ENCODE data around the gene FGF14.

The FGF14 gene

GRCh38 chr13:102333320-102334198 lies 68.3 kb downstream of the FGF14 start:
- H3K27ac ChIP-seq (ENCODE audit: low read depth, low read length) = no peak overlapping the region
- no peaks in the 10 kb centered on the region for H3K27me3 ChIP-seq (ENCODE audit: control insufficient read depth in 1 of 2, insufficient read depth in 2 of 2, low read length in 2 of 2)
- no peaks in the 10 kb centered on the region for H3K36me3 ChIP-seq (ENCODE audit: control insufficient read depth in 1 of 2, insufficient read depth in 2 of 2, low read length in 2 of 2)
- no peak overlapping the region for H3K4me3 ChIP-seq (ENCODE audit: low read depth in 1 of 2, low read length in 2 of 2)
- H3K9ac ChIP-seq (ENCODE audit: low read depth in 1 of 2, low read length in 2 of 2) = no peak overlapping the region
- H3K4me1 ChIP-seq (ENCODE audit: control insufficient read depth in 1 of 2, insufficient read depth in 2 of 2, low read length in 2 of 2) = no peaks in the 10 kb centered on the region
- H3K9me3 ChIP-seq (ENCODE audit: control insufficient read depth in 1 of 2, low read length in 2 of 2) = no peaks in the 10 kb centered on the region

- Histone ChIP-seq H3K27me3 (ENCODE audit: control insufficient read depth in 1 of 2, insufficient read depth in 2 of 2, low read length in 2 of 2) (no peaks in the 10 kb centered on the region), H3K9me3 (ENCODE audit: control insufficient read depth in 1 of 2, low read length in 2 of 2) (no peaks in the 10 kb centered on the region), H3K27ac (ENCODE audit: low read depth, low read length) (no peak overlapping the region), H3K36me3 (ENCODE audit: control insufficient read depth in 1 of 2, insufficient read depth in 2 of 2, low read length in 2 of 2) (no peaks in the 10 kb centered on the region), H3K4me1 (ENCODE audit: control insufficient read depth in 1 of 2, insufficient read depth in 2 of 2, low read length in 2 of 2) (peaks cover 0 to 1% of the 10 kb centered on the region in 2 donors), H3K4me3 (ENCODE audit: low read depth in 1 of 2, low read length in 2 of 2) (no peak overlapping the region), H3K9ac (ENCODE audit: low read depth in 1 of 2, low read length in 2 of 2) (no peak overlapping the region)
Measured at GRCh38 chr13:102328909-102329308, 72.9 kb downstream of the FGF14 start.

GRCh38 chr13:102327119-102327617 lies 74.7 kb downstream of the FGF14 start:
- Histone ChIP-seq H3K4me3 (ENCODE audit: low read depth in 1 of 2, low read length in 2 of 2) (no peak overlapping the region), H3K27me3 (ENCODE audit: control insufficient read depth in 1 of 2, insufficient read depth in 2 of 2, low read length in 2 of 2) (no peaks in the 10 kb centered on the region), H3K36me3 (ENCODE audit: control insufficient read depth in 1 of 2, insufficient read depth in 2 of 2, low read length in 2 of 2) (no peaks in the 10 kb centered on the region), H3K9ac (ENCODE audit: low read depth in 1 of 2, low read length in 2 of 2) (no peak overlapping the region), H3K4me1 (ENCODE audit: control insufficient read depth in 1 of 2, insufficient read depth in 2 of 2, low read length in 2 of 2) (peaks cover 0 to 6% of the 10 kb centered on the region in 2 donors), H3K27ac (ENCODE audit: low read depth, low read length) (no peak overlapping the region), H3K9me3 (ENCODE audit: control insufficient read depth in 1 of 2, low read length in 2 of 2) (no peaks in the 10 kb centered on the region)

GRCh38 chr13:102326381-102327118 lies 75.3 kb downstream of the FGF14 start:
- no peaks in the 10 kb centered on the region for H3K9me3 ChIP-seq (ENCODE audit: control insufficient read depth in 1 of 2, low read length in 2 of 2)
- no peaks in the 10 kb centered on the region for H3K36me3 ChIP-seq (ENCODE audit: control insufficient read depth in 1 of 2, insufficient read depth in 2 of 2, low read length in 2 of 2)
- H3K4me1 ChIP-seq (ENCODE audit: control insufficient read depth in 1 of 2, insufficient read depth in 2 of 2, low read length in 2 of 2) = peaks cover 0 to 6% of the 10 kb centered on the region in 2 donors
- no peak overlapping the region for H3K9ac ChIP-seq (ENCODE audit: low read depth in 1 of 2, low read length in 2 of 2)
- H3K27me3 ChIP-seq (ENCODE audit: control insufficient read depth in 1 of 2, insufficient read depth in 2 of 2, low read length in 2 of 2) = no peaks in the 10 kb centered on the region
- no peak overlapping the region for H3K4me3 ChIP-seq (ENCODE audit: low read depth in 1 of 2, low read length in 2 of 2)
- H3K27ac ChIP-seq (ENCODE audit: low read depth, low read length) = no peak overlapping the region

GRCh38 chr13:102325321-102325720 lies 76.5 kb downstream of the FGF14 start:
- Histone ChIP-seq H3K4me3 (ENCODE audit: low read depth in 1 of 2, low read length in 2 of 2) (no peak overlapping the region), H3K4me1 (ENCODE audit: control insufficient read depth in 1 of 2, insufficient read depth in 2 of 2, low read length in 2 of 2) (peaks cover 0 to 6% of the 10 kb centered on the region in 2 donors), H3K27ac (ENCODE audit: low read depth, low read length) (no peak overlapping the region), H3K9me3 (ENCODE audit: control insufficient read depth in 1 of 2, low read length in 2 of 2) (no peaks in the 10 kb centered on the region), H3K27me3 (ENCODE audit: control insufficient read depth in 1 of 2, insufficient read depth in 2 of 2, low read length in 2 of 2) (no peaks in the 10 kb centered on the region), H3K36me3 (ENCODE audit: control insufficient read depth in 1 of 2, insufficient read depth in 2 of 2, low read length in 2 of 2) (no peaks in the 10 kb centered on the region), H3K9ac (ENCODE audit: low read depth in 1 of 2, low read length in 2 of 2) (no peak overlapping the region)

GRCh38 chr13:102323505-102323904 lies 78.3 kb downstream of the FGF14 start:
- no peak overlapping the region for H3K4me3 ChIP-seq (ENCODE audit: low read depth in 1 of 2, low read length in 2 of 2)
- peaks cover 0 to 6% of the 10 kb centered on the region in 2 donors for H3K4me1 ChIP-seq (ENCODE audit: control insufficient read depth in 1 of 2, insufficient read depth in 2 of 2, low read length in 2 of 2)
- no peaks in the 10 kb centered on the region for H3K27me3 ChIP-seq (ENCODE audit: control insufficient read depth in 1 of 2, insufficient read depth in 2 of 2, low read length in 2 of 2)
- no peaks in the 10 kb centered on the region for H3K36me3 ChIP-seq (ENCODE audit: control insufficient read depth in 1 of 2, insufficient read depth in 2 of 2, low read length in 2 of 2)
- H3K9ac ChIP-seq (ENCODE audit: low read depth in 1 of 2, low read length in 2 of 2) = no peak overlapping the region
- H3K9me3 ChIP-seq (ENCODE audit: control insufficient read depth in 1 of 2, low read length in 2 of 2) = no peaks in the 10 kb centered on the region
- no peak overlapping the region for H3K27ac ChIP-seq (ENCODE audit: low read depth, low read length)

GRCh38 chr13:102323012-102323411 lies 78.8 kb downstream of the FGF14 start:
- H3K27me3 ChIP-seq (ENCODE audit: control insufficient read depth in 1 of 2, insufficient read depth in 2 of 2, low read length in 2 of 2) = no peaks in the 10 kb centered on the region
- no peak overlapping the region for H3K9ac ChIP-seq (ENCODE audit: low read depth in 1 of 2, low read length in 2 of 2)
- H3K36me3 ChIP-seq (ENCODE audit: control insufficient read depth in 1 of 2, insufficient read depth in 2 of 2, low read length in 2 of 2) = no peaks in the 10 kb centered on the region
- H3K9me3 ChIP-seq (ENCODE audit: control insufficient read depth in 1 of 2, low read length in 2 of 2) = no peaks in the 10 kb centered on the region
- H3K4me3 ChIP-seq (ENCODE audit: low read depth in 1 of 2, low read length in 2 of 2) = no peak overlapping the region
- H3K4me1 ChIP-seq (ENCODE audit: control insufficient read depth in 1 of 2, insufficient read depth in 2 of 2, low read length in 2 of 2) = peaks cover 0 to 6% of the 10 kb centered on the region in 2 donors
- no peak overlapping the region for H3K27ac ChIP-seq (ENCODE audit: low read depth, low read length)

GRCh38 chr13:102322211-102322610 lies 79.6 kb downstream of the FGF14 start:
- H3K9me3 ChIP-seq (ENCODE audit: control insufficient read depth in 1 of 2, low read length in 2 of 2) = no peaks in the 10 kb centered on the region
- no peak overlapping the region for H3K27ac ChIP-seq (ENCODE audit: low read depth, low read length)
- H3K36me3 ChIP-seq (ENCODE audit: control insufficient read depth in 1 of 2, insufficient read depth in 2 of 2, low read length in 2 of 2) = no peaks in the 10 kb centered on the region
- no peaks in the 10 kb centered on the region for H3K27me3 ChIP-seq (ENCODE audit: control insufficient read depth in 1 of 2, insufficient read depth in 2 of 2, low read length in 2 of 2)
- H3K9ac ChIP-seq (ENCODE audit: low read depth in 1 of 2, low read length in 2 of 2) = no peak overlapping the region
- peaks cover 0 to 6% of the 10 kb centered on the region in 2 donors for H3K4me1 ChIP-seq (ENCODE audit: control insufficient read depth in 1 of 2, insufficient read depth in 2 of 2, low read length in 2 of 2)
- no peak overlapping the region for H3K4me3 ChIP-seq (ENCODE audit: low read depth in 1 of 2, low read length in 2 of 2)

GRCh38 chr13:102318233-102318632 lies 83.6 kb downstream of the FGF14 start:
- Histone ChIP-seq H3K27ac (ENCODE audit: low read depth, low read length) (no peak overlapping the region), H3K4me1 (ENCODE audit: control insufficient read depth in 1 of 2, insufficient read depth in 2 of 2, low read length in 2 of 2) (no peaks in the 10 kb centered on the region), H3K36me3 (ENCODE audit: control insufficient read depth in 1 of 2, insufficient read depth in 2 of 2, low read length in 2 of 2) (no peaks in the 10 kb centered on the region), H3K9me3 (ENCODE audit: control insufficient read depth in 1 of 2, low read length in 2 of 2) (no peaks in the 10 kb centered on the region), H3K27me3 (ENCODE audit: control insufficient read depth in 1 of 2, insufficient read depth in 2 of 2, low read length in 2 of 2) (no peaks in the 10 kb centered on the region), H3K4me3 (ENCODE audit: low read depth in 1 of 2, low read length in 2 of 2) (no peak overlapping the region), H3K9ac (ENCODE audit: low read depth in 1 of 2, low read length in 2 of 2) (no peak overlapping the region)

- Histone ChIP-seq H3K4me1 (ENCODE audit: control insufficient read depth in 1 of 2, insufficient read depth in 2 of 2, low read length in 2 of 2) (no peaks in the 10 kb centered on the region), H3K36me3 (ENCODE audit: control insufficient read depth in 1 of 2, insufficient read depth in 2 of 2, low read length in 2 of 2) (no peaks in the 10 kb centered on the region), H3K27me3 (ENCODE audit: control insufficient read depth in 1 of 2, insufficient read depth in 2 of 2, low read length in 2 of 2) (no peaks in the 10 kb centered on the region), H3K9ac (ENCODE audit: low read depth in 1 of 2, low read length in 2 of 2) (no peak overlapping the region), H3K27ac (ENCODE audit: low read depth, low read length) (no peak overlapping the region), H3K9me3 (ENCODE audit: control insufficient read depth in 1 of 2, low read length in 2 of 2) (no peaks in the 10 kb centered on the region), H3K4me3 (ENCODE audit: low read depth in 1 of 2, low read length in 2 of 2) (no peak overlapping the region)
Measured at GRCh38 chr13:102317593-102317992, 84.3 kb downstream of the FGF14 start.
